Panc1 (cell line): Measurements from ENCODE around the gene PARP15. TPM values are rescaled to one million over a fixed set of nuclear protein-coding genes. Genes with fewer than 3 reads are reported as not detected.

Experiments used
- ATAC-seq: fragments of 200-7000 bp; cut with Tn5 transposase; 2 replicates; pipeline ENCODE4 v1.9.1; 2020; ENCODE audit warnings: mild to moderate bottlenecking, moderate library complexity
- BruUV-seq: library from RNA; stranded (reverse); fragments of 400-500 nt; replicated peaks from 2 replicates; lab custom pipeline; 2021; lab: Mats Ljungman, UMichigan
- CTCF ChIA-PET: fragments of 300-600 bp; sonication (Branson Sonifier 250); formaldehyde crosslinking; loops from one replicate; lab custom pipeline; 2022; ENCODE audit warnings: antibody characterized with exemption; lab: Charles Lee
- POLR2A ChIA-PET: fragments of 300-600 bp; sonication (Branson Sonifier 250); formaldehyde crosslinking; loops from one replicate; lab custom pipeline; 2022; ENCODE audit warnings: antibody characterized with exemption; lab: Charles Lee
- DNase-seq: peaks from one replicate; pipeline ENCODE4 v3.0.0-alpha.2; 2010; ENCODE audit warnings: low read depth, low spot score
- H3K27ac ChIP-seq: 2 replicates; pipeline ENCODE4 v1.5.1; 2011; ENCODE audit warnings: mild to moderate bottlenecking, low read length, inconsistent platforms
- H3K27me3 ChIP-seq: fragments of 200-500 bp; sonication (Bioruptor generic); 2 replicates; pipeline ENCODE4 v1.6.0; 2014; ENCODE audit warnings: low read length, inconsistent platforms; ENCODE audit not compliant: control insufficient read depth, insufficient read depth
- H3K36me3 ChIP-seq: fragments of 200-500 bp; sonication (Bioruptor generic); 2 replicates; pipeline ENCODE4 v1.5.1; 2014; ENCODE audit warnings: inconsistent platforms, mild to moderate bottlenecking, low read length, moderate library complexity; ENCODE audit not compliant: control insufficient read depth, insufficient read depth
- H3K4me1 ChIP-seq: 2 replicates; pipeline ENCODE4 v1.5.1; 2011; ENCODE audit warnings: inconsistent platforms, mild to moderate bottlenecking, low read length, moderate library complexity; ENCODE audit not compliant: control insufficient read depth, insufficient read depth
- H3K4me3 ChIP-seq, 2 experiments: 2 replicates each; pipeline ENCODE4 v1.5.1; 2011 to 2012; ENCODE audit warnings: low read depth in 2 of 2, low read length in 2 of 2, mild to moderate bottlenecking in 2 of 2, inconsistent platforms in 1 of 2, moderate library complexity in 1 of 2
- H3K9me3 ChIP-seq: fragments of 200-500 bp; sonication (Bioruptor generic); 2 replicates; pipeline ENCODE4 v1.5.1; 2014; ENCODE audit warnings: low read depth, mild to moderate bottlenecking, inconsistent platforms, low read length, moderate library complexity; ENCODE audit not compliant: control insufficient read depth, insufficient read depth
- POLR2AphosphoS5 ChIP-seq: IDR thresholded peaks from 2 replicates; pipeline ENCODE4 v1.6.1; 2012; ENCODE audit warnings: mild to moderate bottlenecking, low read depth, low read length, moderate library complexity
- SIN3A ChIP-seq: IDR thresholded peaks from 2 replicates; pipeline ENCODE4 v1.6.1; 2012; ENCODE audit warnings: low read depth, mild to moderate bottlenecking, low read length, moderate library complexity, borderline replicate concordance; ENCODE audit not compliant: insufficient read depth
- TCF7L2 ChIP-seq: IDR thresholded peaks from 2 replicates; pipeline ENCODE4 v1.6.1; 2011; ENCODE audit warnings: mild to moderate bottlenecking, low read depth, low read length, inconsistent platforms
- in situ Hi-C: cut with HindIII; loops from 2 replicates; pipeline ENCODE4 v1.10.0; 2016; ENCODE audit warnings: low sequenced_read_pairs, low pct_unique_long_range_greater_than_20kb
- intact Hi-C: fragments of 100-400 bp; cut with micrococcal nuclease; formaldehyde crosslinking; loops from one replicate; pipeline ENCODE4 v1.10.0; 2022; ENCODE audit not compliant: unreplicated experiment
- total RNA-seq: library from RNA; stranded (reverse); gene quantifications from one replicate; pipeline ENCODE4 v1.2.1, GENCODE V29; 2021; ENCODE audit not compliant: unreplicated experiment
- TF ChIP-seq, protein P1 (sequence below): fragments of 450-650 bp; IDR thresholded peaks from 2 replicates; pipeline ENCODE4 v1.5.1; 2017; ENCODE audit warnings: mild to moderate bottlenecking
- TF ChIP-seq, protein P2 (sequence below), 2 experiments: IDR thresholded peaks; 2 replicates each; pipeline ENCODE4 v1.6.1; 2011 to 2012; ENCODE audit warnings: low read depth in 2 of 2, control low read depth in 1 of 2, low read length in 1 of 2, mild to moderate bottlenecking in 1 of 2, moderate library complexity in 1 of 2; ENCODE audit not compliant: insufficient read depth in 1 of 2

The PARP15 gene
- total RNA-seq, 1 experiment from 2014 or later: 0.21 TPM

DNA sequence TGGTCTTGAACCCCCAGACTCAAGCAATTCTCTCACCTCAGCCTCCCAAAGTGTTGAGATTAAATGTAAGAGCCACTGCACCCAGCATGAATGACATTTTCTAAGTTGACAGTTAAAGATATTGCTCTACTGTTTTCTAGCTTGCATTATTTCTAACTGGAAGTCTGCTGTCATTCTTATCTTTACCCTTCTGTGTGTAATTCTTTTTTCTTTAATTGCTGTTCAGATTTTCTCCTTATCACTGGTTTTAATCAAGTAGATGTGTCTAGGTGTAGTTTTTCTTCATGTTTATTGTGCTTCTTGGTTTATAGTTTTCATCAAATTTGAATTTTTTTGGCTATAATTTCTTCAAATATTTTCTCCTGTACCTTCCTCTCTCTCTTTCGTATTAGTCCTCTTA, 4.9 kb downstream of the PARP15 start:
- ChIA-PET CTCF (no interaction called here), POLR2A (interaction anchor here (0.7 kb wide), 1 partner anchor 37 kb away, joined by 6 read pairs; no protein-coding TSS in a partner anchor)
- H3K9me3 ChIP-seq: peaks cover 21% of the 10 kb centered on the region; the same call in 1 of the 2 replicates
- no peak overlapping the region for H3K27ac ChIP-seq
- H3K27me3 ChIP-seq: no peaks in the 10 kb centered on the region
- TF ChIP-seq SIN3A: no peak
- TF ChIP-seq, protein P1, sequence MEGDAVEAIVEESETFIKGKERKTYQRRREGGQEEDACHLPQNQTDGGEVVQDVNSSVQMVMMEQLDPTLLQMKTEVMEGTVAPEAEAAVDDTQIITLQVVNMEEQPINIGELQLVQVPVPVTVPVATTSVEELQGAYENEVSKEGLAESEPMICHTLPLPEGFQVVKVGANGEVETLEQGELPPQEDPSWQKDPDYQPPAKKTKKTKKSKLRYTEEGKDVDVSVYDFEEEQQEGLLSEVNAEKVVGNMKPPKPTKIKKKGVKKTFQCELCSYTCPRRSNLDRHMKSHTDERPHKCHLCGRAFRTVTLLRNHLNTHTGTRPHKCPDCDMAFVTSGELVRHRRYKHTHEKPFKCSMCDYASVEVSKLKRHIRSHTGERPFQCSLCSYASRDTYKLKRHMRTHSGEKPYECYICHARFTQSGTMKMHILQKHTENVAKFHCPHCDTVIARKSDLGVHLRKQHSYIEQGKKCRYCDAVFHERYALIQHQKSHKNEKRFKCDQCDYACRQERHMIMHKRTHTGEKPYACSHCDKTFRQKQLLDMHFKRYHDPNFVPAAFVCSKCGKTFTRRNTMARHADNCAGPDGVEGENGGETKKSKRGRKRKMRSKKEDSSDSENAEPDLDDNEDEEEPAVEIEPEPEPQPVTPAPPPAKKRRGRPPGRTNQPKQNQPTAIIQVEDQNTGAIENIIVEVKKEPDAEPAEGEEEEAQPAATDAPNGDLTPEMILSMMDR: no peak
- no peak for TF ChIP-seq TCF7L2
- TF ChIP-seq POLR2AphosphoS5: no peak
- TF ChIP-seq, protein P2, sequence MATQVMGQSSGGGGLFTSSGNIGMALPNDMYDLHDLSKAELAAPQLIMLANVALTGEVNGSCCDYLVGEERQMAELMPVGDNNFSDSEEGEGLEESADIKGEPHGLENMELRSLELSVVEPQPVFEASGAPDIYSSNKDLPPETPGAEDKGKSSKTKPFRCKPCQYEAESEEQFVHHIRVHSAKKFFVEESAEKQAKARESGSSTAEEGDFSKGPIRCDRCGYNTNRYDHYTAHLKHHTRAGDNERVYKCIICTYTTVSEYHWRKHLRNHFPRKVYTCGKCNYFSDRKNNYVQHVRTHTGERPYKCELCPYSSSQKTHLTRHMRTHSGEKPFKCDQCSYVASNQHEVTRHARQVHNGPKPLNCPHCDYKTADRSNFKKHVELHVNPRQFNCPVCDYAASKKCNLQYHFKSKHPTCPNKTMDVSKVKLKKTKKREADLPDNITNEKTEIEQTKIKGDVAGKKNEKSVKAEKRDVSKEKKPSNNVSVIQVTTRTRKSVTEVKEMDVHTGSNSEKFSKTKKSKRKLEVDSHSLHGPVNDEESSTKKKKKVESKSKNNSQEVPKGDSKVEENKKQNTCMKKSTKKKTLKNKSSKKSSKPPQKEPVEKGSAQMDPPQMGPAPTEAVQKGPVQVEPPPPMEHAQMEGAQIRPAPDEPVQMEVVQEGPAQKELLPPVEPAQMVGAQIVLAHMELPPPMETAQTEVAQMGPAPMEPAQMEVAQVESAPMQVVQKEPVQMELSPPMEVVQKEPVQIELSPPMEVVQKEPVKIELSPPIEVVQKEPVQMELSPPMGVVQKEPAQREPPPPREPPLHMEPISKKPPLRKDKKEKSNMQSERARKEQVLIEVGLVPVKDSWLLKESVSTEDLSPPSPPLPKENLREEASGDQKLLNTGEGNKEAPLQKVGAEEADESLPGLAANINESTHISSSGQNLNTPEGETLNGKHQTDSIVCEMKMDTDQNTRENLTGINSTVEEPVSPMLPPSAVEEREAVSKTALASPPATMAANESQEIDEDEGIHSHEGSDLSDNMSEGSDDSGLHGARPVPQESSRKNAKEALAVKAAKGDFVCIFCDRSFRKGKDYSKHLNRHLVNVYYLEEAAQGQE (IDR thresholded peaks at IDR 0.05; ENCODE audit: insufficient read depth in 1 of 2, low read depth in 2 of 2, low read length in 1 of 2): no peak
- BruUV-seq: no TSS peak
- in situ Hi-C loops (no loop called here), intact Hi-C loops (no loop called here)
- no peaks in the 10 kb centered on the region for H3K4me1 ChIP-seq
- no peaks in the 10 kb centered on the region for H3K36me3 ChIP-seq
- no peak overlapping the region for H3K4me3 ChIP-seq
- no peak for ATAC-seq
- DNase-seq: no peak

DNA sequence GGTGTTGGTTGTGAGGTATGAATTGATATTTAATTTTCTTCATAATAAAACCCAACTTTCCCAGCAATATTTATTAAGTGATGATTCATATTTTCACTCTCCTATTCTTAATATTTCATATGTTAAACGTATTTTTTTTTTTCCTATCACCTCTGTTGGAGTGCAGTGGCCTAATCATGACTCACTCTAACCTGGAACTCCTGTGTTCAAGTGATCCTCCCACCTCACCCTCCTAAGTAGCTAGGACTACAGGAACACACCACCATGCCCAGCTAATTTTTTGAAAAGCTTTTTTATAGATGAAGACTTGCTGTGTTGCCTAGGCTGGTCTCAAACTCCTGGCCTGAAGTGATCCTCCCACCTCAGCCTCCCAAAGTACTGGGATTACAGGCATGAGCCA, 8.6 kb downstream of the PARP15 start:
- DNase-seq: no peak
- H3K4me3 ChIP-seq: no peak overlapping the region
- POLR2A ChIA-PET: no interaction called here
- CTCF ChIA-PET: no interaction called here
- in situ Hi-C loops: no loop called here
- no peaks in the 10 kb centered on the region for H3K36me3 ChIP-seq
- ATAC-seq: no peak
- TF ChIP-seq, protein P2 (IDR thresholded peaks at IDR 0.05; ENCODE audit: insufficient read depth in 1 of 2, low read depth in 2 of 2, low read length in 1 of 2): no peak
- TF ChIP-seq SIN3A (no peak), TCF7L2 (no peak), POLR2AphosphoS5 (no peak)
- TF ChIP-seq, protein P1: no peak
- BruUV-seq: no TSS peak
- intact Hi-C loops: no loop called here
- H3K4me1 ChIP-seq: no peaks in the 10 kb centered on the region
- peaks cover 21% of the 10 kb centered on the region; the same call in 1 of the 2 replicates for H3K9me3 ChIP-seq
- no peak overlapping the region for H3K27ac ChIP-seq
- H3K27me3 ChIP-seq: no peaks in the 10 kb centered on the region
